H1 (cell line): ENCODE data around the gene RNF220. TPM values are rescaled to one million over a fixed set of nuclear protein-coding genes. Genes with fewer than 3 reads are reported as not detected.

Experiments
- CTCF ChIA-PET: fragments of 300-600 bp; sonication (Branson Sonifier 250); formaldehyde crosslinking; loops from one replicate; lab custom pipeline; 2021; ENCODE audit not compliant: partially characterized antibody; lab: Charles Lee
- POLR2A ChIA-PET: fragments of 300-600 bp; sonication (Branson Sonifier 250); formaldehyde crosslinking; loops from one replicate; lab custom pipeline; 2021; ENCODE audit warnings: inconsistent platforms; ENCODE audit not compliant: partially characterized antibody; lab: Charles Lee
- DNase-seq, 2 experiments: peaks; one replicate each; pipeline versions ENCODE4 v3.0.0 to v3.0.0-alpha.2; 2010 to 2022; ENCODE audit warnings: low spot score in 2 of 2, low read depth in 1 of 2, mixed read lengths in 1 of 2
- FAIRE-seq: peaks from 2 replicates; lab custom pipeline; 2011; peaks lifted over from hg19 to GRCh38; lab: Jason Lieb, UNC
- H2AFZ ChIP-seq: 2 replicates; pipeline ENCODE4 v1.8.1; 2012; ENCODE audit warnings: low read length, inconsistent platforms
- H2AK5ac ChIP-seq: 2 replicates; pipeline ENCODE4 v1.6.1; 2013; ENCODE audit warnings: low read depth, low read length
- H2BK120ac ChIP-seq: replicated peaks from 2 replicates; pipeline ENCODE3; 2013; ENCODE audit warnings: low read depth, low read length, inconsistent platforms
- H2BK12ac ChIP-seq: 2 replicates; pipeline ENCODE4 v1.6.1; 2013; ENCODE audit warnings: low read depth, low read length
- H2BK15ac ChIP-seq: 2 replicates; pipeline ENCODE4 v1.6.1; 2013; ENCODE audit warnings: low read length
- H2BK20ac ChIP-seq: 2 replicates; pipeline ENCODE4 v1.6.1; 2013; ENCODE audit warnings: low read length
- H2BK5ac ChIP-seq: 2 replicates; pipeline ENCODE4 v1.6.1; 2013; ENCODE audit warnings: low read depth, low read length
- H3K14ac ChIP-seq: 2 replicates; pipeline ENCODE4 v1.6.1; 2013; ENCODE audit warnings: inconsistent platforms; ENCODE audit not compliant: insufficient read length
- H3K18ac ChIP-seq: 2 replicates; pipeline ENCODE4 v1.6.1; 2013; ENCODE audit warnings: low read length; ENCODE audit errors: extremely low read depth
- H3K23ac ChIP-seq: 2 replicates; pipeline ENCODE4 v1.6.1; 2013; ENCODE audit warnings: inconsistent platforms; ENCODE audit not compliant: insufficient read length
- H3K23me2 ChIP-seq: 2 replicates; pipeline ENCODE4 v1.6.1; 2013; ENCODE audit warnings: low read depth, low read length
- H3K27ac ChIP-seq: 2 replicates; pipeline ENCODE4 v1.6.1; 2011; ENCODE audit warnings: low read depth, low read length, inconsistent platforms
- H3K27me3 ChIP-seq, 4 experiments: replicated peaks in 1 of 4; 1 replicate in 1 of 4; 2 replicates in 3 of 4; pipeline versions ENCODE4 v1.6.1 to v1.8.1; 2011 to 2013; ENCODE audit warnings: low read length in 3 of 4, mild to moderate bottlenecking in 3 of 4, inconsistent platforms in 2 of 4, mixed read lengths in 2 of 4, moderate library complexity in 1 of 4; ENCODE audit not compliant: control insufficient read depth in 3 of 4, insufficient read depth in 3 of 4; ENCODE audit errors: extremely low read depth in 1 of 4
- H3K36me3 ChIP-seq, 4 experiments: 2 replicates each; pipeline versions ENCODE4 v1.6.1 to v1.8.1; 2011 to 2013; ENCODE audit warnings: mild to moderate bottlenecking in 4 of 4, low read length in 3 of 4, moderate library complexity in 2 of 4, control low read depth in 1 of 4, inconsistent platforms in 1 of 4; ENCODE audit not compliant: insufficient read depth in 4 of 4, control insufficient read depth in 2 of 4
- H3K4ac ChIP-seq: replicated peaks from 2 replicates; pipeline ENCODE3; 2013; ENCODE audit warnings: low read length, low read depth, mixed read lengths, inconsistent platforms; ENCODE audit not compliant: insufficient read length
- H3K4me1 ChIP-seq, 4 experiments: replicated peaks in 1 of 4; 1 replicate in 1 of 4; 2 replicates in 3 of 4; pipeline versions ENCODE4 v1.6.1 to v1.8.1; 2011 to 2013; ENCODE audit warnings: low read length in 3 of 4, inconsistent platforms in 2 of 4, mixed read lengths in 1 of 4; ENCODE audit not compliant: insufficient read depth in 4 of 4, control insufficient read depth in 3 of 4
- H3K4me2 ChIP-seq, 2 experiments: 2 replicates each; pipeline versions ENCODE4 v1.6.1 to v1.8.1; 2011 to 2013; ENCODE audit warnings: low read depth in 2 of 2, low read length in 2 of 2, control low read depth in 1 of 2, inconsistent platforms in 1 of 2, mild to moderate bottlenecking in 1 of 2; ENCODE audit not compliant: insufficient read depth in 1 of 2
- H3K4me3 ChIP-seq, 4 experiments: fragments of 200-600, 300-600 bp in 1 of 4; sonication (generic), shearing (Covaris generic), sonication (Bioruptor Twin) in 1 of 4; 2 replicates each; pipeline versions ENCODE4 v1.5.1 to v1.8.1; 2011 to 2016; ENCODE audit warnings: low read length in 4 of 4, low read depth in 3 of 4, control low read depth in 2 of 4, inconsistent platforms in 2 of 4, mild to moderate bottlenecking in 2 of 4, mixed read lengths in 1 of 4, moderate library complexity in 1 of 4; ENCODE audit not compliant: insufficient read depth in 2 of 4; ENCODE audit errors: extremely low read depth in 1 of 4
- H3K56ac ChIP-seq: replicated peaks from 2 replicates; pipeline ENCODE3; 2013; ENCODE audit warnings: low read depth, mild to moderate bottlenecking, mixed read lengths, low read length, inconsistent platforms; ENCODE audit not compliant: insufficient read length
- H3K79me1 ChIP-seq: 2 replicates; pipeline ENCODE4 v1.6.1; 2013; ENCODE audit warnings: low read depth, low read length, control low read depth
- H3K79me2 ChIP-seq, 2 experiments: 2 replicates each; pipeline versions ENCODE4 v1.6.1 to v1.8.1; 2012 to 2013; ENCODE audit warnings: low read length in 2 of 2, mild to moderate bottlenecking in 2 of 2, inconsistent platforms in 1 of 2; ENCODE audit not compliant: insufficient read depth in 2 of 2, control insufficient read depth in 1 of 2
- H3K9ac ChIP-seq, 4 experiments: replicated peaks in 1 of 4; 1 replicate in 1 of 4; 2 replicates in 3 of 4; pipeline versions ENCODE4 v1.6.1 to v1.8.1; 2011 to 2013; ENCODE audit warnings: low read depth in 3 of 4, low read length in 3 of 4, control low read depth in 2 of 4, mild to moderate bottlenecking in 2 of 4, moderate library complexity in 2 of 4, inconsistent platforms in 1 of 4; ENCODE audit errors: extremely low read depth in 1 of 4
- H3K9me3 ChIP-seq, 2 experiments: 2 replicates each; pipeline versions ENCODE4 v1.6.1 to v1.8.1; 2012 to 2013; ENCODE audit warnings: mild to moderate bottlenecking in 2 of 2, moderate library complexity in 2 of 2, control low read depth in 1 of 2, inconsistent platforms in 1 of 2, low read depth in 1 of 2, low read length in 1 of 2, mixed read lengths in 1 of 2; ENCODE audit not compliant: insufficient read depth in 2 of 2
- H4K20me1 ChIP-seq, 2 experiments: replicated peaks in 1 of 2; 2 replicates each; pipeline versions ENCODE3 to v1.8.1; 2011 to 2013; ENCODE audit warnings: inconsistent platforms in 2 of 2, low read length in 2 of 2, mild to moderate bottlenecking in 1 of 2; ENCODE audit not compliant: insufficient read depth in 2 of 2, control insufficient read depth in 1 of 2
- H4K5ac ChIP-seq: 2 replicates; pipeline ENCODE4 v1.6.1; 2013; ENCODE audit warnings: low read length, low read depth, mixed read lengths, inconsistent platforms; ENCODE audit not compliant: insufficient read length
- H4K8ac ChIP-seq: 2 replicates; pipeline ENCODE4 v1.8.0; 2013; ENCODE audit warnings: mild to moderate bottlenecking, moderate library complexity, low read length, inconsistent platforms; ENCODE audit not compliant: insufficient read depth; ENCODE audit errors: extremely low read depth
- H4K91ac ChIP-seq: replicated peaks from 2 replicates; pipeline ENCODE3; 2013; ENCODE audit warnings: low read length, mixed read lengths, inconsistent platforms; ENCODE audit not compliant: insufficient read length
- EP300 ChIP-seq, 2 experiments: IDR thresholded peaks; 1 replicate in 1 of 2; 2 replicates in 1 of 2; pipeline ENCODE4 v1.6.1; 2011 to 2012; ENCODE audit warnings: low read depth in 2 of 2, low read length in 2 of 2, mild to moderate bottlenecking in 2 of 2, borderline replicate concordance in 1 of 2, inconsistent platforms in 1 of 2, moderate library complexity in 1 of 2
- KDM4A ChIP-seq: IDR thresholded peaks from one replicate; pipeline ENCODE4 v1.7.1; 2012; ENCODE audit warnings: low read depth, mild to moderate bottlenecking, moderate library complexity, low read length, inconsistent platforms; ENCODE audit not compliant: severe bottlenecking
- POLR2A ChIP-seq, 2 experiments: IDR thresholded peaks; 1 replicate in 1 of 2; 2 replicates in 1 of 2; pipeline ENCODE4 v1.6.1; 2011; ENCODE audit warnings: low read depth in 2 of 2, low read length in 2 of 2, mild to moderate bottlenecking in 2 of 2; ENCODE audit errors: control extremely low read depth in 1 of 2
- USF2 ChIP-seq: IDR thresholded peaks from 2 replicates; pipeline ENCODE4 v1.6.1; 2011; ENCODE audit warnings: low read length, improper control_type of control experiment
- WGBS, 2 experiments: shearing (Covaris generic) in 1 of 2; methylation state at CpG; one replicate each; pipeline versions ENCODE4 v1.1.6 to v1.1.7; 2013 to 2015; ENCODE audit warnings: low lambda C conversion rate in 2 of 2, mixed read lengths in 2 of 2, inconsistent platforms in 1 of 2, low coverage in 1 of 2, missing lambda C conversion rate in 1 of 2; ENCODE audit not compliant: insufficient replicate concordance in 2 of 2, insufficient coverage in 1 of 2, insufficient read length in 1 of 2; ENCODE audit errors: extremely low coverage in 1 of 2, missing lambda C conversion rate in 1 of 2; 5-methylcytosine and 5-hydroxymethylcytosine counted together
- polyA plus RNA-seq, 7 experiments: library from polyadenylated mRNA; depleted of rRNA in 3 of 7; stranded (reverse) in 5 of 7; unstranded in 2 of 7; fragments of >200 nt in 5 of 7; fragments of 200-250 nt in 2 of 7; gene quantifications; 1 replicate in 5 of 7; 2 replicates in 1 of 7; 4 replicates in 1 of 7; pipeline versions ENCODE4 v1.2.1 to v1.2.3, GENCODE V29; 2011 to 2013; ENCODE audit warnings: missing spikeins in 2 of 7, mixed read lengths in 2 of 7
- total RNA-seq: library from RNA; stranded (reverse); fragmentation: NEBNext Ultra II Directional; extraction: Animal tissue kit (Norgen Biotek cat#: 25700); gene quantifications from 2 replicates; pipeline ENCODE4 v1.2.1, GENCODE V29; 2021

RNF220 gene
- total and polyA plus RNA-seq, 2 of the 8 experiments (the other 6 are each of a cell fraction or from before 2014, with no cell fraction given): 123 to 160 TPM

GRCh38 chr1:44673675-44674112 lies 268.6 kb downstream of the RNF220 start:
- H3K9me3 ChIP-seq: no peaks in the 10 kb centered on the region
- no peak for FAIRE-seq
- TF ChIP-seq POLR2A (IDR thresholded peaks at IDR 0.05; ENCODE audit: control extremely low read depth in 1 of 2, low read depth in 2 of 2, low read length in 2 of 2) (no peak), KDM4A (peak; percentile 50), USF2 (no peak), EP300 (IDR thresholded peaks at IDR 0.05; ENCODE audit: borderline replicate concordance in 1 of 2, low read depth in 2 of 2, low read length in 2 of 2) (no peak)

More at GRCh38 chr1:44673675-44674112, 268.6 kb downstream of the RNF220 start:
- Histone ChIP-seq H3K18ac (no peak overlapping the region; the same call in 1 of the 2 replicates), H3K4me2 (peak overlapping the region; percentile 84 to 93), H3K36me3 (no peaks in the 10 kb centered on the region), H2BK120ac (no peak overlapping the region), H2BK20ac (no peak overlapping the region), H3K27ac (no peak overlapping the region), H3K9ac (peak overlapping the region in 3 of 4 experiments; percentile 32 to 74 (median 36); a peak in 6 of 7 replicates), H3K4me3 (peak overlapping the region; percentile 58 to 93 (median 75)), H3K79me1 (no peaks in the 10 kb centered on the region), H3K23ac (no peak overlapping the region), H3K79me2 (no peaks in the 10 kb centered on the region), H3K56ac (no peak overlapping the region), H2BK15ac (no peak overlapping the region), H3K14ac (no peak overlapping the region), H3K23me2 (peaks cover 11% of the 10 kb centered on the region), H4K91ac (no peak overlapping the region), H4K8ac (no peak overlapping the region), H3K4ac (no peak overlapping the region), H2BK5ac (no peak overlapping the region), H4K20me1 (no peaks in the 10 kb centered on the region), H2AFZ (no peak overlapping the region), H3K4me1 (peaks cover 4 to 11% (median 6%) of the 10 kb centered on the region in 4 experiments; a peak in 6 of 7 replicates), H2BK12ac (no peak overlapping the region), H4K5ac (no peak overlapping the region), H2AK5ac (no peak overlapping the region; the same call in 1 of the 2 replicates), H3K27me3 (no peaks in the 10 kb centered on the region; a peak in 1 of 7 replicates)
- WGBS, 2 experiments: 8% methylated on average over 16 of the region's 16 CpGs; no CpG with 5 or more reads in 1 of the 2 experiments
- ChIA-PET CTCF (interaction anchor here (0.5 to 5.9 kb wide), 10 partner anchors 15 to 65 kb away, joined by 3 to 29 read pairs (median 4); no protein-coding TSS in a partner anchor), POLR2A (interaction anchor here (0.5 to 3.3 kb wide), 10 partner anchors 9 to 337 kb away, joined by 3 to 23 read pairs (median 3); partner anchors contain the start of genes EIF2B3 and HECTD3)
- no peak for DNase-seq
